Trophoblast cell (in vitro differentiated cells and primary cell): ENCODE measurements around the gene TRPV4.

Experiments used
- DNase-seq, 2 donors: peaks; one replicate each; pipeline ENCODE4 v3.0.0-alpha.2; 2016
- H2AFZ ChIP-seq: 2 replicates; pipeline ENCODE4 v1.6.1; 2013; ENCODE audit warnings: low read length, moderate library complexity, mild to moderate bottlenecking; ENCODE audit not compliant: insufficient read depth, poor library complexity
- H2AK5ac ChIP-seq: 2 replicates; pipeline ENCODE4 v1.6.1; 2013; ENCODE audit warnings: mild to moderate bottlenecking, low read length
- H2BK120ac ChIP-seq: 2 replicates; pipeline ENCODE4 v1.6.1; 2013; ENCODE audit warnings: low read length, mild to moderate bottlenecking, moderate library complexity; ENCODE audit not compliant: insufficient read depth, poor library complexity
- H2BK12ac ChIP-seq: 2 replicates; pipeline ENCODE4 v1.6.1; 2013; ENCODE audit warnings: mild to moderate bottlenecking, low read length, moderate library complexity
- H2BK5ac ChIP-seq: 2 replicates; pipeline ENCODE4 v1.6.1; 2013; ENCODE audit warnings: low read length, low read depth, moderate library complexity, mild to moderate bottlenecking; ENCODE audit not compliant: poor library complexity
- H3K14ac ChIP-seq: 2 replicates; pipeline ENCODE4 v1.6.1; 2013; ENCODE audit warnings: mild to moderate bottlenecking, low read length
- H3K18ac ChIP-seq: 2 replicates; pipeline ENCODE4 v1.6.1; 2013; ENCODE audit warnings: mild to moderate bottlenecking, low read length
- H3K23ac ChIP-seq: 2 replicates; pipeline ENCODE4 v1.6.1; 2013; ENCODE audit warnings: low read length
- H3K27ac ChIP-seq: 2 replicates; pipeline ENCODE4 v1.5.1; 2013; ENCODE audit warnings: low read depth, mild to moderate bottlenecking, inconsistent platforms, low read length, moderate library complexity
- H3K27me3 ChIP-seq: 2 replicates; pipeline ENCODE4 v1.6.1; 2013; ENCODE audit warnings: inconsistent platforms, mild to moderate bottlenecking, low read length, moderate library complexity; ENCODE audit not compliant: insufficient read depth
- H3K36me3 ChIP-seq, 2 experiments: 1 replicate in 1 of 2; 2 replicates in 1 of 2; pipeline ENCODE4 v1.6.1; 2013; ENCODE audit warnings: low read length in 2 of 2, mild to moderate bottlenecking in 2 of 2, moderate library complexity in 1 of 2; ENCODE audit not compliant: insufficient read depth in 2 of 2, control insufficient read depth in 1 of 2
- H3K4ac ChIP-seq: 2 replicates; pipeline ENCODE4 v1.6.1; 2013; ENCODE audit warnings: low read depth, mild to moderate bottlenecking, low read length, moderate library complexity
- H3K4me1 ChIP-seq, 2 experiments: 1 replicate in 1 of 2; 2 replicates in 1 of 2; pipeline ENCODE4 v1.6.1; 2013; ENCODE audit warnings: low read length in 2 of 2, mild to moderate bottlenecking in 2 of 2, moderate library complexity in 1 of 2; ENCODE audit not compliant: insufficient read depth in 2 of 2, control insufficient read depth in 1 of 2
- H3K4me2 ChIP-seq: 2 replicates; pipeline ENCODE4 v1.6.1; 2013; ENCODE audit warnings: inconsistent platforms, mild to moderate bottlenecking, low read length, moderate library complexity
- H3K4me3 ChIP-seq: 2 replicates; pipeline ENCODE4 v1.5.1; 2013; ENCODE audit warnings: mild to moderate bottlenecking, low read depth, low read length, inconsistent platforms
- H3K79me1 ChIP-seq: one replicate; pipeline ENCODE4 v1.6.1; 2013; ENCODE audit warnings: low read length
- H3K79me2 ChIP-seq: 2 replicates; pipeline ENCODE4 v1.6.1; 2013; ENCODE audit warnings: low read length, mild to moderate bottlenecking; ENCODE audit not compliant: control insufficient read depth, insufficient read depth, poor library complexity
- H3K9ac ChIP-seq: 2 replicates; pipeline ENCODE4 v1.6.1; 2013; ENCODE audit warnings: mild to moderate bottlenecking, low read length
- H3K9me3 ChIP-seq: 2 replicates; pipeline ENCODE4 v1.6.1; 2013; ENCODE audit warnings: low read depth, mild to moderate bottlenecking, control low read depth, inconsistent platforms, low read length; ENCODE audit not compliant: insufficient read depth
- H4K12ac ChIP-seq: 2 replicates; pipeline ENCODE4 v1.6.1; 2013; ENCODE audit warnings: low read depth, mild to moderate bottlenecking, low read length, moderate library complexity
- H4K8ac ChIP-seq: 2 replicates; pipeline ENCODE4 v1.6.1; 2013; ENCODE audit warnings: low read depth, mild to moderate bottlenecking, low read length, moderate library complexity
- H4K91ac ChIP-seq: one replicate; pipeline ENCODE4 v1.6.1; 2013; ENCODE audit warnings: low read depth, mild to moderate bottlenecking, low read length, moderate library complexity
- WGBS: extraction: QIAGEN DNeasy Blood & Tissue Kit; methylation state at CpG from one replicate; pipeline ENCODE4 v1.1.7; 2013; ENCODE audit warnings: missing lambda C conversion rate; ENCODE audit not compliant: insufficient read length, insufficient coverage; ENCODE audit errors: extremely low coverage; 5-methylcytosine and 5-hydroxymethylcytosine counted together

The TRPV4 gene

GRCh38 chr12:109739747-109740693 is 93.2 kb downstream of the TRPV4 start:
- H3K23ac ChIP-seq: no peak overlapping the region
- H3K9ac ChIP-seq: no peak overlapping the region
- H3K4me3 ChIP-seq: no peak overlapping the region
- no peak overlapping the region for H4K8ac ChIP-seq
- no peak overlapping the region for H3K4me2 ChIP-seq
- H3K4me1 ChIP-seq: no peaks in the 10 kb centered on the region
- WGBS: no CpG with 5 or more reads among the region's 18 CpGs
- H3K79me2 ChIP-seq: no peaks in the 10 kb centered on the region
- no peak overlapping the region for H2AFZ ChIP-seq
- no peak overlapping the region for H2BK120ac ChIP-seq
- no peak overlapping the region for H3K27ac ChIP-seq
- no peak overlapping the region for H3K4ac ChIP-seq
- no peaks in the 10 kb centered on the region for H3K79me1 ChIP-seq
- H4K12ac ChIP-seq: no peak overlapping the region
- H2BK5ac ChIP-seq: no peak overlapping the region
- no peak overlapping the region for H3K18ac ChIP-seq
- no peak for DNase-seq
- H3K36me3 ChIP-seq: no peaks in the 10 kb centered on the region
- H3K14ac ChIP-seq: no peak overlapping the region
- H4K91ac ChIP-seq: no peak overlapping the region
- H3K27me3 ChIP-seq: no peaks in the 10 kb centered on the region
- H3K9me3 ChIP-seq: no peaks in the 10 kb centered on the region
- no peak overlapping the region for H2AK5ac ChIP-seq
- H2BK12ac ChIP-seq: no peak overlapping the region

- H3K27ac ChIP-seq: no peak overlapping the region
- H3K4me3 ChIP-seq: no peak overlapping the region
- no peak overlapping the region for H3K4ac ChIP-seq
- H4K12ac ChIP-seq: no peak overlapping the region
- no peak overlapping the region for H2AFZ ChIP-seq
- H2AK5ac ChIP-seq: no peak overlapping the region
- no peak overlapping the region for H2BK120ac ChIP-seq
- H3K36me3 ChIP-seq: no peaks in the 10 kb centered on the region
- DNase-seq: no peak
- no peaks in the 10 kb centered on the region for H3K4me1 ChIP-seq
- H3K14ac ChIP-seq: no peak overlapping the region
- no peak overlapping the region for H3K18ac ChIP-seq
- H3K23ac ChIP-seq: no peak overlapping the region
- WGBS: no CpG with 5 or more reads among the region's 6 CpGs
- no peak overlapping the region for H2BK5ac ChIP-seq
- no peak overlapping the region for H4K8ac ChIP-seq
- H3K79me1 ChIP-seq: no peaks in the 10 kb centered on the region
- no peak overlapping the region for H3K9ac ChIP-seq
- H3K9me3 ChIP-seq: no peaks in the 10 kb centered on the region
- no peak overlapping the region for H3K4me2 ChIP-seq
- H3K27me3 ChIP-seq: no peaks in the 10 kb centered on the region
- H3K79me2 ChIP-seq: no peaks in the 10 kb centered on the region
- H4K91ac ChIP-seq: no peak overlapping the region
- H2BK12ac ChIP-seq: no peak overlapping the region
These were observed 94.1 kb downstream of the TRPV4 start for GRCh38 chr12:109738878-109739665.

- Histone ChIP-seq H3K27me3 (no peaks in the 10 kb centered on the region), H3K23ac (no peak overlapping the region), H3K18ac (no peak overlapping the region), H3K9ac (no peak overlapping the region), H3K4me2 (no peak overlapping the region), H3K14ac (no peak overlapping the region), H4K8ac (no peak overlapping the region), H4K91ac (no peak overlapping the region), H3K36me3 (no peaks in the 10 kb centered on the region), H2BK120ac (no peak overlapping the region), H2AFZ (no peak overlapping the region), H3K9me3 (no peaks in the 10 kb centered on the region), H3K27ac (no peak overlapping the region), H3K79me1 (no peaks in the 10 kb centered on the region), H3K4me1 (no peaks in the 10 kb centered on the region), H4K12ac (no peak overlapping the region), H2AK5ac (no peak overlapping the region), H3K79me2 (no peaks in the 10 kb centered on the region), H2BK12ac (no peak overlapping the region), H3K4me3 (no peak overlapping the region), H2BK5ac (no peak overlapping the region), H3K4ac (no peak overlapping the region)
- no peak for DNase-seq
- WGBS: no CpG with 5 or more reads among the region's 4 CpGs
These were observed 95.0 kb downstream of the TRPV4 start for GRCh38 chr12:109738209-109738608.

GRCh38 chr12:109737631-109738030 is 95.6 kb downstream of the TRPV4 start:
- no peak overlapping the region for H3K23ac ChIP-seq
- H3K36me3 ChIP-seq: no peaks in the 10 kb centered on the region
- H3K27me3 ChIP-seq: no peaks in the 10 kb centered on the region
- H2BK12ac ChIP-seq: no peak overlapping the region
- H2BK5ac ChIP-seq: no peak overlapping the region
- H3K4ac ChIP-seq: no peak overlapping the region
- H3K79me2 ChIP-seq: no peaks in the 10 kb centered on the region
- H3K4me2 ChIP-seq: no peak overlapping the region
- no peaks in the 10 kb centered on the region for H3K4me1 ChIP-seq
- H4K12ac ChIP-seq: no peak overlapping the region
- H3K79me1 ChIP-seq: no peaks in the 10 kb centered on the region
- no peak overlapping the region for H4K8ac ChIP-seq
- DNase-seq: no peak
- H2BK120ac ChIP-seq: no peak overlapping the region
- no peak overlapping the region for H3K18ac ChIP-seq
- no peak overlapping the region for H3K14ac ChIP-seq
- WGBS: no CpG with 5 or more reads among the region's 7 CpGs
- no peaks in the 10 kb centered on the region for H3K9me3 ChIP-seq
- H3K9ac ChIP-seq: no peak overlapping the region
- H2AFZ ChIP-seq: no peak overlapping the region
- H4K91ac ChIP-seq: no peak overlapping the region
- H3K4me3 ChIP-seq: no peak overlapping the region
- H3K27ac ChIP-seq: no peak overlapping the region
- H2AK5ac ChIP-seq: no peak overlapping the region
